ENCODE results near the gene WBP11.
"Not testable (repeated sequence)": the region's sequence is repeated elsewhere in the genome, so short reads cannot be mapped to it uniquely, and the experiment has no call there.

The WBP11 gene

GRCh38 chr12:14771651-14772137 lies 31.6 kb downstream of the WBP11 start:
- DNase-seq: peak; percentile 29 to 39

GRCh38 chr12:14770496-14771461 lies 32.5 kb downstream of the WBP11 start:
- DNase-seq: peak; percentile 92 to 94

- DNase-seq: peak; percentile 82 to 83
These were observed 33.2 kb downstream of the WBP11 start for GRCh38 chr12:14769969-14770495.

- DNase-seq: no peak
These were observed 33.8 kb downstream of the WBP11 start for GRCh38 chr12:14769466-14769968.

GRCh38 chr12:14768823-14769405 lies 34.4 kb downstream of the WBP11 start:
- peak; percentile 18 to 21 for DNase-seq

GRCh38 chr12:14767617-14768016 lies 35.7 kb downstream of the WBP11 start:
- no peak for DNase-seq

- DNase-seq: no peak
These were observed 36.5 kb downstream of the WBP11 start for GRCh38 chr12:14766649-14767215.

GRCh38 chr12:14766020-14766419 lies 37.3 kb downstream of the WBP11 start:
- not testable (repeated sequence) for DNase-seq

GRCh38 chr12:14765398-14765797 lies 37.9 kb downstream of the WBP11 start:
- DNase-seq: no peak

GRCh38 chr12:14759711-14760280 lies 43.5 kb downstream of the WBP11 start:
- not testable (repeated sequence) for DNase-seq

GRCh38 chr12:14756334-14757143 lies 46.7 kb downstream of the WBP11 start:
- no peak for DNase-seq

GRCh38 chr12:14751986-14752385 lies 51.3 kb downstream of the WBP11 start:
- no peak for DNase-seq

- DNase-seq: no peak
These were observed 60.2 kb downstream of the WBP11 start for GRCh38 chr12:14743061-14743460.

GRCh38 chr12:14741942-14742341 lies 61.3 kb downstream of the WBP11 start:
- no peak for DNase-seq

- DNase-seq: no peak
These were observed 62.1 kb downstream of the WBP11 start for GRCh38 chr12:14741153-14741552.

GRCh38 chr12:14736441-14736840 lies 66.8 kb downstream of the WBP11 start:
- DNase-seq: not testable (repeated sequence)
